H9 (cell line): ENCODE measurements around the gene LMTK2. TPM values are rescaled to one million over a fixed set of nuclear protein-coding genes. Genes with fewer than 3 reads are reported as not detected.
A peak's percentile ranks its signal among the peaks of the same experiment; 100 is the strongest.

ENCODE experiments used
- DNase-seq: peaks from one replicate; pipeline ENCODE4 v3.0.0-alpha.2; 2017
- H2AFZ ChIP-seq: one replicate; pipeline ENCODE4 v1.6.1; 2013; ENCODE audit warnings: mild to moderate bottlenecking, low read length, control low read depth, moderate library complexity
- H2AK5ac ChIP-seq: 2 replicates; pipeline ENCODE4 v1.6.1; 2013; ENCODE audit warnings: low read length, control low read depth, mixed read lengths; ENCODE audit not compliant: insufficient read length
- H2BK120ac ChIP-seq: one replicate; pipeline ENCODE4 v1.6.1; 2013; ENCODE audit warnings: low read depth, mild to moderate bottlenecking, low read length, control low read depth, inconsistent platforms; ENCODE audit not compliant: poor library complexity, severe bottlenecking
- H2BK12ac ChIP-seq: 2 replicates; pipeline ENCODE4 v1.6.1; 2013; ENCODE audit warnings: low read length, control low read depth, mixed read lengths, low read depth; ENCODE audit not compliant: insufficient read length
- H2BK15ac ChIP-seq: 2 replicates; pipeline ENCODE4 v1.6.1; 2013; ENCODE audit warnings: low read depth, low read length, control low read depth
- H2BK20ac ChIP-seq: one replicate; pipeline ENCODE4 v1.6.1; 2013; ENCODE audit warnings: low read depth, mild to moderate bottlenecking, low read length, control low read depth, inconsistent platforms; ENCODE audit not compliant: poor library complexity, severe bottlenecking
- H2BK5ac ChIP-seq: 2 replicates; pipeline ENCODE4 v1.6.1; 2013; ENCODE audit warnings: low read length, control low read depth, mixed read lengths; ENCODE audit not compliant: insufficient read length
- H3K14ac ChIP-seq: 2 replicates; pipeline ENCODE4 v1.6.1; 2013; ENCODE audit warnings: low read length, control low read depth; ENCODE audit not compliant: insufficient read depth
- H3K18ac ChIP-seq: 2 replicates; pipeline ENCODE4 v1.6.1; 2013; ENCODE audit warnings: low read depth, mild to moderate bottlenecking, mixed read lengths, low read length, control low read depth; ENCODE audit not compliant: insufficient read length
- H3K23ac ChIP-seq: 2 replicates; pipeline ENCODE4 v1.6.1; 2013; ENCODE audit warnings: low read length, control low read depth, mixed read lengths, low read depth; ENCODE audit not compliant: insufficient read length
- H3K23me2 ChIP-seq: 2 replicates; pipeline ENCODE4 v1.6.1; 2013; ENCODE audit warnings: low read depth, mild to moderate bottlenecking, mixed read lengths, low read length, control low read depth; ENCODE audit not compliant: insufficient read length, poor library complexity, severe bottlenecking
- H3K27ac ChIP-seq: 2 replicates; pipeline ENCODE4 v1.5.1; 2013; ENCODE audit warnings: low read length, control low read depth, mixed read lengths, low read depth; ENCODE audit not compliant: insufficient read length
- H3K27me3 ChIP-seq: 2 replicates; pipeline ENCODE4 v1.6.1; 2013; ENCODE audit warnings: low read length, control low read depth, inconsistent platforms; ENCODE audit not compliant: insufficient read depth
- H3K4ac ChIP-seq: 2 replicates; pipeline ENCODE4 v1.6.1; 2013; ENCODE audit warnings: low read depth, mild to moderate bottlenecking, control low read depth, inconsistent platforms, low read length, moderate library complexity
- H3K4me1 ChIP-seq: 2 replicates; pipeline ENCODE4 v1.6.1; 2013; ENCODE audit warnings: low read length, control low read depth, inconsistent platforms; ENCODE audit not compliant: insufficient read depth
- H3K4me2 ChIP-seq: 2 replicates; pipeline ENCODE4 v1.6.1; 2013; ENCODE audit warnings: low read length, control low read depth, mixed read lengths; ENCODE audit not compliant: insufficient read length, insufficient read depth
- H3K56ac ChIP-seq: 2 replicates; pipeline ENCODE4 v1.6.1; 2013; ENCODE audit warnings: low read depth, mild to moderate bottlenecking, mixed read lengths, low read length, control low read depth; ENCODE audit not compliant: insufficient read length
- H3K79me1 ChIP-seq: 2 replicates; pipeline ENCODE4 v1.6.1; 2013; ENCODE audit warnings: low read depth, mild to moderate bottlenecking, moderate library complexity, low read length, control low read depth, inconsistent platforms; ENCODE audit not compliant: insufficient read depth, poor library complexity, severe bottlenecking
- H3K79me2 ChIP-seq: 2 replicates; pipeline ENCODE4 v1.6.1; 2013; ENCODE audit warnings: low read length, control low read depth, inconsistent platforms; ENCODE audit not compliant: insufficient read depth
- H3K9ac ChIP-seq: 2 replicates; pipeline ENCODE4 v1.6.1; 2013; ENCODE audit warnings: low read length, control low read depth, mixed read lengths; ENCODE audit not compliant: insufficient read length; ENCODE audit errors: extremely low read depth
- H3K9me3 ChIP-seq: one replicate; pipeline ENCODE4 v1.6.1; 2013; ENCODE audit warnings: low read depth, low read length, inconsistent platforms; ENCODE audit not compliant: control insufficient read depth
- H3T11ph ChIP-seq: one replicate; pipeline ENCODE4 v1.6.1; 2013; ENCODE audit warnings: mild to moderate bottlenecking, low read length, control low read depth, inconsistent platforms
- H4K20me1 ChIP-seq: one replicate; pipeline ENCODE4 v1.6.1; 2013; ENCODE audit not compliant: control insufficient read depth, insufficient read length, insufficient read depth
- H4K5ac ChIP-seq: 2 replicates; pipeline ENCODE4 v1.6.1; 2013; ENCODE audit warnings: low read depth, mild to moderate bottlenecking, mixed read lengths, low read length, control low read depth; ENCODE audit not compliant: insufficient read length
- H4K8ac ChIP-seq: replicated peaks from 2 replicates; pipeline ENCODE4 v1.6.1; 2013; ENCODE audit warnings: low read length, control low read depth, mixed read lengths, low read depth; ENCODE audit not compliant: insufficient read length
- H4K91ac ChIP-seq: 2 replicates; pipeline ENCODE4 v1.6.1; 2013; ENCODE audit warnings: low read depth, mild to moderate bottlenecking, moderate library complexity, mixed read lengths, low read length, control low read depth; ENCODE audit not compliant: insufficient read length
- H3K27ac Mint-ChIP-seq, 3 experiments: 2 replicates in 2 of 3; 3 replicates in 1 of 3; pipeline ENCODE4 v1.8.0; 2020 to 2021; ENCODE audit warnings: mixed read lengths in 3 of 3, mild to moderate bottlenecking in 1 of 3, moderate library complexity in 1 of 3
- H3K27me3 Mint-ChIP-seq: 2 replicates; pipeline ENCODE4 v1.8.0; 2021; ENCODE audit warnings: low read depth, mild to moderate bottlenecking, moderate library complexity, mixed read lengths
- H3K36me3 Mint-ChIP-seq, 3 experiments: 2 replicates in 2 of 3; 3 replicates in 1 of 3; pipeline ENCODE4 v1.8.0; 2020 to 2021; ENCODE audit warnings: low read depth in 3 of 3, mixed read lengths in 3 of 3; ENCODE audit not compliant: insufficient read depth in 1 of 3
- H3K4me1 Mint-ChIP-seq, 2 experiments: 2 replicates each; pipeline ENCODE4 v1.8.0; 2020; ENCODE audit warnings: mixed read lengths in 2 of 2
- H3K4me3 Mint-ChIP-seq, 2 experiments: 2 replicates in 1 of 2; 3 replicates in 1 of 2; pipeline ENCODE4 v1.8.0; 2020 to 2021; ENCODE audit warnings: mild to moderate bottlenecking in 2 of 2, mixed read lengths in 2 of 2, moderate library complexity in 1 of 2
- H3K9me3 Mint-ChIP-seq, 2 experiments: 2 replicates in 1 of 2; 3 replicates in 1 of 2; pipeline ENCODE4 v1.8.0; 2020; ENCODE audit warnings: mild to moderate bottlenecking in 2 of 2, mixed read lengths in 2 of 2, moderate library complexity in 1 of 2
- WGBS: extraction: QIAGEN DNeasy Blood & Tissue Kit; methylation state at CpG from one replicate; pipeline ENCODE4 v1.1.7; 2013; ENCODE audit warnings: missing lambda C conversion rate, low lambda C conversion rate, mixed read lengths; ENCODE audit not compliant: insufficient read length; ENCODE audit errors: extremely low coverage; 5-methylcytosine and 5-hydroxymethylcytosine counted together
- total RNA-seq: library from RNA; stranded (reverse); gene quantifications from 2 replicates; pipeline ENCODE4 v1.2.1, GENCODE V29; 2021
- TF ChIP-seq, protein P1 (sequence below): fragments of 200-600 bp; sonication (generic); conservative IDR thresholded peaks from 3 replicates; pipeline ENCODE4 v1.8.0; 2021; ENCODE audit warnings: antibody characterized with exemption, mild to moderate bottlenecking

The LMTK2 gene
- total RNA-seq, 1 experiment from 2014 or later, result 24.9 TPM

DNA sequence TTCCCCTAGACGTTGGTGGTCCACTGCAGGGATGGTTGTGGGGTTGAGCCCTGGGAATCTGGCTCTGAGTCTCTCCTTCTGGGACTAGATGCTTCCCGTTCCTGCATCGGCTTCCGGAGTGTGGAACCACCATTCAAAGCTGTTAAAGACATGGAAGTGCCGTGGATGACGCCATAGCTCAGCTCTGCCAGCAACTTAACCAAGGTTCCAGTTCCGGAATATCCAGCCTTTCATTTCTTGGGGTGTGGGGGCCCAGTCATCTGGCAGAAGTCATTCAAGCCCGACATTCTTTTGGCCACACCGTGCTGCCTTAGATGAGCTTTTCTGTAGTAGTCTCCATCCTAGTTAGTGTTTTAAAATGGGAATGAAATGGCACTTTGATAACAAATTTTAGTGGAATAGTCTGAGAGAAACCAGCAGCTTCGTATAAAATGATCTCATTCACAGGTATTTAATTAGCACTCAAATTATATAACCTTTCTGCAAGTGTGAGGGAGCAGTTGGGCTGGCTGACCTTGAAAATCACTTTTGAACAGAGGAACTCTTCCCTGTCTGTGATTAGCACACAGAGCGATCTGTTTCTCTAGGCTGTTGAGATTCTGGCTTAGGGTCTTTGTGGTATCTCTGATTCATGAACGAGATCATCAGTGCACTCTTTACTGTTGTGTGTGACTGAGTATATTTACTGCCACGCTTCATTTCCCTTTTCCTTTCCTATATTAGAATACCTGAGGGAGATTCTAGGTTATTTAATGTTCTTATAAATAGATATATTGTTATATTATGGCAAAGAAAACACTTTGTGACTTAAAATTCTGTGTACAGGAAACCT, 19.9 kb downstream of the LMTK2 start:
- H3K79me1 ChIP-seq, result peaks cover 12% of the 10 kb centered on the region
- no peak overlapping the region for H3K23ac ChIP-seq
- no peak overlapping the region for H3K4me2 ChIP-seq
- H3K36me3 Mint-ChIP-seq, result no peaks in the 10 kb centered on the region; a peak in 4 of 7 replicates
- H4K91ac ChIP-seq, result no peak overlapping the region
- no peaks in the 10 kb centered on the region for H3K27me3 ChIP-seq
- no peak overlapping the region for H2AFZ ChIP-seq
- no peak overlapping the region for H2BK5ac ChIP-seq
- no peak overlapping the region for H2AK5ac ChIP-seq
- H3T11ph ChIP-seq, result no peak overlapping the region
- H3K56ac ChIP-seq, result no peak overlapping the region
- H3K4me1 Mint-ChIP-seq, result peaks cover 16 to 17% of the 10 kb centered on the region in 2 experiments
- H4K8ac ChIP-seq, result no peak overlapping the region
- H3K9me3 Mint-ChIP-seq, result no peaks in the 10 kb centered on the region
- H4K20me1 ChIP-seq, result no peaks in the 10 kb centered on the region
- no CpG with 5 or more reads among the region's 13 CpGs for WGBS
- DNase-seq, result no peak
- no peak overlapping the region for H2BK20ac ChIP-seq
- no peak overlapping the region for H3K9ac ChIP-seq
- H3K4me3 Mint-ChIP-seq, result no peak overlapping the region
- H4K5ac ChIP-seq, result no peak overlapping the region
- H3K27ac Mint-ChIP-seq, result peak overlapping the region in 1 of 3 experiments; percentile 8; a peak in 1 of 7 replicates
- TF ChIP-seq, protein P1, sequence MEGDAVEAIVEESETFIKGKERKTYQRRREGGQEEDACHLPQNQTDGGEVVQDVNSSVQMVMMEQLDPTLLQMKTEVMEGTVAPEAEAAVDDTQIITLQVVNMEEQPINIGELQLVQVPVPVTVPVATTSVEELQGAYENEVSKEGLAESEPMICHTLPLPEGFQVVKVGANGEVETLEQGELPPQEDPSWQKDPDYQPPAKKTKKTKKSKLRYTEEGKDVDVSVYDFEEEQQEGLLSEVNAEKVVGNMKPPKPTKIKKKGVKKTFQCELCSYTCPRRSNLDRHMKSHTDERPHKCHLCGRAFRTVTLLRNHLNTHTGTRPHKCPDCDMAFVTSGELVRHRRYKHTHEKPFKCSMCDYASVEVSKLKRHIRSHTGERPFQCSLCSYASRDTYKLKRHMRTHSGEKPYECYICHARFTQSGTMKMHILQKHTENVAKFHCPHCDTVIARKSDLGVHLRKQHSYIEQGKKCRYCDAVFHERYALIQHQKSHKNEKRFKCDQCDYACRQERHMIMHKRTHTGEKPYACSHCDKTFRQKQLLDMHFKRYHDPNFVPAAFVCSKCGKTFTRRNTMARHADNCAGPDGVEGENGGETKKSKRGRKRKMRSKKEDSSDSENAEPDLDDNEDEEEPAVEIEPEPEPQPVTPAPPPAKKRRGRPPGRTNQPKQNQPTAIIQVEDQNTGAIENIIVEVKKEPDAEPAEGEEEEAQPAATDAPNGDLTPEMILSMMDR, result no peak
- no peaks in the 10 kb centered on the region for H3K23me2 ChIP-seq
- H2BK12ac ChIP-seq, result no peak overlapping the region
- H2BK120ac ChIP-seq, result no peak overlapping the region
- H3K4ac ChIP-seq, result no peak overlapping the region
- H3K14ac ChIP-seq, result no peak overlapping the region
- H3K9me3 ChIP-seq, result no peaks in the 10 kb centered on the region
- no peak overlapping the region for H3K18ac ChIP-seq
- H3K27ac ChIP-seq, result no peak overlapping the region
- no peak overlapping the region for H2BK15ac ChIP-seq
- H3K79me2 ChIP-seq, result peaks cover 2% of the 10 kb centered on the region; the same call in 1 of the 2 replicates
- H3K4me1 ChIP-seq, result no peaks in the 10 kb centered on the region
- H3K27me3 Mint-ChIP-seq, result no peaks in the 10 kb centered on the region
